Right ventricle myocardium inferior (tissue), 1 donor: ENCODE data around the gene PRTFDC1. TPM values are rescaled to one million over a fixed set of nuclear protein-coding genes. Genes with fewer than 3 reads are reported as not detected.

Experiments used
- total RNA-seq: library from RNA; stranded (reverse); fragmentation: NEBNext Ultra II Directional; extraction: Animal tissue kit (Norgen Biotek cat#: 25700); gene quantifications from one replicate; pipeline ENCODE4 v1.2.1, GENCODE V29; 2021
- donor health status: DM: no; HTN: yes; CAD: no; lungs with severe emphysema.

Gene PRTFDC1
- total RNA-seq, 1 donor from 2014 or later = 7.1 TPM

Other genes starting within 250 kb of the PRTFDC1 start
- gene ARHGAP21, start 228.7 kb downstream of the PRTFDC1 start, total RNA-seq = 48.4 TPM
- gene ENKUR, start 63.6 kb upstream of the PRTFDC1 start, total RNA-seq = not detected
- 6.5 TPM for gene THNSL1, start 64.0 kb upstream of the PRTFDC1 start, total RNA-seq
- not detected for gene GPR158, start 222.4 kb upstream of the PRTFDC1 start, total RNA-seq